ENCODE results near the gene NSUN6.

GRCh38 chr10:18498998-18499397 lies 152.4 kb downstream of the NSUN6 start:
- TF ChIP-seq CTCF (IDR thresholded peaks at IDR 0.05) (no peak), POLR2A (IDR thresholded peaks at IDR 0.05) (no peak)

Measured in thyroid gland (tissue), 4 donors.